Measurements from ENCODE around the gene CISD1.

The CISD1 gene

DNA sequence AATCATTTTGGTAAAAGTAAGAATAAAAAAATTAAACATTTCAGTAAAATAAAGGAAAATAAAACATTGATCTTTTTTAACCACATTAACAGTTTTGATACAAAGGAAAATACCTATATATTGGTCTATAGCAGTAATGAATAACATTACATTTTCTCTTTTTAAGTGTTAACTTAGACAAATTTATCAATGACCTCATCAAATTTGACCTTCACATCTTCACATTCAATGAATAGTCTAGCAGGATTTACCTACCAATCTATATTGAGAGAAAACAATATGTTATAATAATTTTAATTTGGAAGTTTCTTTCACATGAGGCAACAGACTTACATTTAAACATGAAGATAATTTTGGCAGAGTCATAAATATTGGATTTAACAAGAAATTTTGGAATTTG is 47.9 kb downstream of the CISD1 start:
- DNase-seq: no peak

DNA sequence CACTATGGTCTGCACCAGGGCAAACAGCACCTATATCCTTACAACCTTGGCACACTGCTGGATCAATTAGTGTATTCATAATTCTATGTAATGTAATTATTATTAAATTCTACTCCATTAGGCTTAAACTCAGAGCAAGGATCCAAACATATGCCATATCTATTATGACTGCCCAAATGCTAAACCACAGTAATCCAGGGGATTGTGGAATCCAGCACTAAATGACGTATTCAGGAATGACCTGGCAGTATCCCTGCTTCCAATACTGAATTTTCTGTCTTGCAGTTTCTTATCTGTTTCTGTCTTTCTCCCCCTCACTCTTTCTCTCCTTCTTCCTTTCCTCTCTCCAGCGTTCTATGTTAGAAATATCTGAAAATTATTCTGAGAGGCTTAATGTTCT is 49.4 kb downstream of the CISD1 start:
- no peak for DNase-seq

DNA sequence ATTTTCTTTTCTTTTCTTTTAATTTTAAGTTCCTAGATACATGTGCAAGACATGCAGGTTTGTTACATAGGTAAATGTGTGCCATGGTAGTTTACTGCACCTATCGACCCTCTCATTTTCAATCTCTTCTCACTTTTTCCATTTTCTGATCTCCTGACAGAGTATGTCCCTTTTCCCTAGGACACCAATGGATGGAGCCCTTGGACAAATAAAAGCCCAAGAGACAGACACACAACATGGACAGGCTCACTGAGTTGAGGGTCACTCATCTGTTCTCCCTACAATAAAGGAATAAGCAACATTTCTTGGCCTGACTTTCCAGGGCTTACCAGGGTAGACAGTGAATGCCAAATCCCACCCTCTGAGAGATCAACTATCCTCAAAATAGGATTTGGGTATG is 50.6 kb downstream of the CISD1 start:
- DNase-seq: no peak

DNA sequence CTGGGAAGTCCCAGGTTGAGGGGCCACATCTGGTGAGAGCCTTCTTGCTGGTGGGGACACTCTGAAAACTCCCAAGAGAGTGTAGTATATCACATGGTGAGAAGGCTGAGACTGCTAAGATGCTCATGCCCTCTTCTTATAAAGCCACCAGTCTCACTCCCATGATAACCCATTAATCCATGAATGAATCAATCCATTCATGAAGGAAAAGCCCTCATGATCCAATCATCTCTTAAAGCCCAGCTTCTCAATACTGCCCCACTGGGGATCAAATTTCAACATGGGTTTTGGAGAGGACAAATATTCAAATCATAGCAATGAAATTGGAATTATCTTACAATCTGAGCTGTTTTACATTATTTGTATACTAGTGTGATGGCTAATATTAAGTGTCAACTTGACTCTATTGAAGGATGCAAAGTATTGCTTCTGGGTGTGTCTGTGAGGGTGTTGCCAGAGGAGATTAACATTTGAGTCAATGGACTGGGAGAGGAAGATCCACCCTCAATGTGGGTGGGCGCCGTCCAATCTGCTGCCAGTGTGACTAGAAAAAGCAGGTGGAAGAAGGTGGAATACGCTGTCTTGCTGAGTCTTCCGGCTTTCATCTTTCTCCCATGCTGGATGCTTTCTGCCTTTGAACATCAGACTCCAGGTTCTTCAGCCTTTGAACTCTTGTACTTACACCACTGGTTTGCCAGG is 51.5 kb downstream of the CISD1 start:
- DNase-seq: no peak

DNA sequence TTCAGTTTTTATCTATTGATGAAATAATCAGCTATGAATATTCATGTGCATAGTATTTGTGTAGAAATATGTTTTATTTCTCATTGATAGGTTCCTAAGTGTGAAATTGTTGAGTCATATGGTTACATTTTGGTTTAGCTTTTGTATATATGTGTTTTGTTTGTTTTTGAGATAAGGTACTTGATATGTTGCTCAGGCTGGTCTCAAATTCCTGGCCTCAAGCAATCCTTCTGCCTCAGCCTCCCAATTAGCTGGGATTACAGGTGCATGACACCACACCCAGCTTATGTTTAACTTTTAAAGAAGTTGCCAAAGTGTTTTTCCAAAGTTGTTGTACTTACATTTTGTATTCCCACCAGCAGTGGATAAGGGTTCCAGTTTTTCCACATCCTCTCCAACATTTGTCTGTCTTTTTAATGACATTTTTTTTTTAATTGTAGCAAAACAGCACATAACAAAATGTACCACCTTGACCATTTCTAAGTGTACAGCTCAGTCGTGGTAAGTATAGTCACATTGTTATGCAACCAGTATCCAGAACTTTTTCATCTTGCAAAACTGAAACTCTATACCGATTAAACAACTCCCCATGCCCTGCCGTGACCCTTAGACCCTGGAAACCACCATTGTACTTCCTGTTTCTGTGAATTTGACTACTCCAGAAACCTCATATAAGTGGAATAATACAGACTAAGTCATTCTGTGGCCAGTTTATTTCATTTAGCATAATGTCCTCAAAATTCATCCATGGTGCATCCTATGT is 53.3 kb downstream of the CISD1 start:
- DNase-seq: no peak

DNA sequence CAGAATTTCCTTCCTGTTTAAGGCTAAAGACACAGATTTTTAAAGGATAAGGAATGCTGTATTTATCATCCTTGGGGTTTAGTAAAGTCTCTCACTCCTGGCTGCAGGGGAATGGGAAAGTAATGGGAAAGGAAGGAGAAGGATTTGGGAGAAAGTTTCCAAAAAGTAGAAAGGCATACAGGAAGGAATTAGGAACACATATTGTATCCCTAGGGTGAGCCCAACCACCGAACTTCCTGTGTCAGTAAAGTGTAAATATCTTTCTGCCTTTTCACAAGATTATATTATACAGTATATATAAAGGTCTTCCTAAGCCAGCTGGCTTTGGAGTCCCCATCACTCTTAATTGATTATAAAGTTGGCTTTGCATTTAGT is 53.9 kb downstream of the CISD1 start:
- no peak for DNase-seq

DNA sequence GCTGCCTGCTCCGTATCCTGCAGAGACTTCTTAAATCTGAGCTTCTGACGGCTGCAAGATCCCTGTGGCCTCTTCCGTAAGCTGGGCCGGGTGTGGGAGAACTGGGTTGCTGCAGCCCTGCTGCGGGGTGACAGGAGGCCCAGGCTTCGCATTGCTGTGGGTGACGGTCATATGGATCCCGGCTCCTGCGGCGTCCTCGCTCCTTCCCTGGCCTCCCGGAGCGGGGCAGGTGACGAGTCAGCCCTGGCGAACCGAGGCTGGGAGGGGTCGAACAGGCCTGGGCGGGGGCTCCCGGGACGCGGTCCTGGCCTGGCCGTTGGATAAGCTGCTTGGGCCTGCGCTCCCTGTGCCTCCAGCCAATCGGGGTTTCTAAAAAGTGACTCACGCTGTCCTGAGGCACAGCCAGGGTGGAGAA is 58.0 kb downstream of the CISD1 start:
- DNase-seq: no peak

DNA sequence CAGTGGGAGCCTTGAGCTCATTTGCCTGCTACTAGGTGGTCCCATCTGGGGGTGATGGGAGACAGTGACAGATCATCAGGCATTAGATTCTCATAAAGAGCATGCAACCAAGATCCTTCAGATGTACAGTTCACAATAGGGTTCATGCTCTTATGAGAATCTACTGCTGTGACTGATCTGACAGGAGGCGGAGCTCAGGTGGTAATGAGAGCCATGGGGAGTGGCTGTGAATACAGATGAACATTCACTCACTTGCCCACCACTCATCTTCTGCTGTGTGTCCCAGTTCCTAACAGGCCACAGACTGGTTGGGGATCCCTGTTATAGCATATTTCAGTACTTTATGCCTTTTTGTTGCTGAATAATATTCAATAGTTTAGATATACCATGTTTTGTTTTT is 59.3 kb downstream of the CISD1 start:
- no peak for DNase-seq

DNA sequence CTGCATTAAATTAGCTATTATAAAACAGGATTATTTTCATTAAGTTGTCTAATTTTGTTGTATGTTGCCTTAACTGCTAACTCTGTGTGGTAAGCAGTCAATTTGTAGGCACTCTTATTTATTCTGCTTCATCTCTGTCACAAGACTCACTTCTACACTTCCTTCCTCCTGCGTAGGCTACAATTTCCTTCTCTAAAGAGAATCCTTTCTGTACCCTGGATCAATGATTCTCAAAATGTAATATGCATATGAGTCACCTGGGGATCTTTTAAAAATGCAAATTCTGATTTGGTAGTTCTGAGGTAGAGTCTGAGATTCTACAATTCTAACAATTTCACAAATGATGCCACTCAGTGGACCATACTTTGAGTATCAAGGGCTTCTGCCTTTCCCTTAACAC is 61.5 kb downstream of the CISD1 start:
- no peak for DNase-seq

DNA sequence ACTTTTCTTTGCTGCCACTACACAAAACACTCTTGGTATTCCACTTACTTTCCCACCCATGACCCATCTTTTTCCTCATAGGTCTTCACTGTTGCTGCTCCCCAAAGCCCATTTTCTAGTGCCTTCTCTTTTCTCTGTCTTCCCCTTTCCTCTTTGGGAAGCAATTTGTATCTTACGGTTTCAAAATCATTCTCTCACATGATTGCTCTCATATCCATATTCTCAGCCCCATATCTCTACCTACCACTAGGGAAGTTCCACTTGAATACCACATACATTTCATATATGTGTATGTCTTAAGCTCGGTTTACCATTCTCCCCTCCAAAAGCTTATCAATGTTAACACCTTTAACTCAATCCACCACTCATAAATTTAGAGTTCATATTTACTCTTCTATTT is 62.7 kb downstream of the CISD1 start:
- no peak for DNase-seq

DNA sequence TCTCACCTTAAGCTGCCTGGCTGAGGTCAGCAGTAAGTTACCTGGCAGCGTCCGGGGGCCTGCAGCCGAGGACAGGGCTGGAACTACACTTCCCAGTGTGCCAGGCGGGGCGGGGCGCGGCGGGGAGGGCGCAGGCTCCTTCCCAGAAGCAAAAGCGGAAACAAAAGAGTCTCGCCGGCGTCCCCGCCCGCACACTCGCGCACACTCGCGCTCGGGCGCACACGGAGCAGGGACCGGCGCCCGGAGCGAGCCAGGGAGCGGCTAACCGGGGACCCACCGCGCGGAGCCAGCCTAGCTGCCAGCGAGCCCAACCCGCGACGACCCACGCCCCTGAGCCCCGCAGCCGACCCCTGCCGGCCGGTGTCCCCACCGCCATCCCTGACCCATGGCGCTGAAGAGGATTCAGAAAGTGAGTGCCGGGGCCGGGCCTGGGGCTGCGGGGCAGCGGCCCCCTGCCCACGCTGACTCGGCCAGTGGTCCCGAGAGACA is 65.9 kb downstream of the CISD1 start, which contains the start of gene UBE2D1:
Gene UBE2D1 (plus strand): TSS at position 190 of the 489 bp plus-strand sequence. CDS start 196 bp downstream, at position 386.
- peak; percentile 91 for DNase-seq

DNA sequence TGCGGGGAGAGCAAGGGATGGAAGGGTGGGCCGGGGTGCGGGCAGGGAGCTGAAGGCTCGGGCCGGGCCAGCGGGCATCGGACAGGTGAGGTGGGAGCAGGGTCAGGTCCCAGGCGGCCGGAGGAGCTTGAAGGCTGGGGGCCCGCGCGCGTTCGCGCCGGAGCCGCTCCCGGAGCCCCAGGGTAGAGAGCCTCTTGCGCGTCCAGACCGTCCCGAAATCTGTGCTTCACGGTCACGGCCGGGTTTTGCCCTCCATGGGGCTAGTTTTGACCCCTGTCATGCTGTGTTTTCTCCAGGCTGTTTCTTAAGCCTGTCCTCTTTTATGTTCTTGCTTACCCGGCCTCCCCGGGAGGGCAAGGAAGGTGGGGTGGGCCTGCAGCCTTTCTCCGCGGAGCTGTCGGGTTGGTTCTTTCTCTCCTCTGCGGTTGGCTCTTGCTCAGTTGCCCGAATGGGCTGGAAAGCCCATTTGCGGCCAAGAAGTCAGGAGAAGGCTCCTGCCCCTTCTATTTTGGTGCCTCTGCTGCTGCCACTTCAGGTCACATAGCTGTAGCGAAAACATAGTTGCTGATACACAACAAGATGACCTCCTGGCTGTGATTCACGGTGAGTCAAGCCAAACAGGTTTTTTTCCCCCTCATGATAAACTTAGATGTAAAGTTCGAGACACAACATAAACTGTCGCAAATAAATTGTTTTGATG is 66.5 kb downstream of the CISD1 start:
- peak; percentile 27 for DNase-seq

DNA sequence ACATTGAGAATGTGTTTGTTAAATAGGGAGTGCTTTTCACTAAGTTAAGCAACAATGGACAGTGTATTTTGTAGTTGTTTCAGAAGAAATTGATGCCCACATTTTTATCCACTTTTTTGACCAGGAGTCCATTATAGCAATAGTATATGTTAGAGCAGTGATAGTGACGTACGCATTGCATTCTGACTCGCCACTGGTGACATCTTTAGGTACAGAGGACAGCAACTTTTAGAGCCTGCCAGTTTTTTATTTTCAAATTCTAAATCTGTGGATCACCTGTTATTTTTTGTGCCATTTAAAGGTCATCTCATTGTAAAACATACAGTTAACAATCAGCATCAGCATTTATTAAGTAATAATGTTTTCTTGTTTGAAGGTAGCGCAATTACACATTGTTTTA is 67.3 kb downstream of the CISD1 start:
- no peak for DNase-seq
